ENCODE data around the gene LRRN2. TPM values are rescaled to one million over a fixed set of nuclear protein-coding genes. Genes with fewer than 3 reads are reported as not detected.

LRRN2 gene
- total and polyA plus RNA-seq, 9 of the 15 experiments (the other 6 are each of a cell fraction or from before 2014, with no cell fraction given): 0.05 TPM; not detected in 8

GRCh38 chr1:204684571-204685235 lies 835 bp downstream of the LRRN2 start:
- Histone ChIP-seq H3K4me2 (ENCODE audit: insufficient read depth, low read length) (no peak overlapping the region), H2AFZ (ENCODE audit: low read depth, low read length) (no peak overlapping the region), H3K9me1 (ENCODE audit: control insufficient read depth, insufficient read depth, low read length) (no peaks in the 10 kb centered on the region), H3K36me3 (ENCODE audit: control insufficient read depth, insufficient read depth, low read length) (no peaks in the 10 kb centered on the region), H3K27me3 (ENCODE audit: control insufficient read depth in 2 of 2, insufficient read depth in 2 of 2, low read length in 2 of 2) (no peaks in the 10 kb centered on the region), H3K9me3 (replicated peaks; ENCODE audit: control insufficient read depth, insufficient read depth, low read depth, low read length) (no peaks in the 10 kb centered on the region), H3K9ac (ENCODE audit: insufficient read depth in 1 of 2, low read depth in 2 of 2, low read length in 2 of 2) (peak overlapping the region in 1 of 2 experiments; percentile 6; a peak in 1 of 4 replicates), H4K20me1 (replicated peaks; ENCODE audit: control insufficient read depth, insufficient read depth, low read length) (no peaks in the 10 kb centered on the region), H3K4me1 (replicated peaks in 1 of 2; ENCODE audit: control insufficient read depth in 2 of 2, insufficient read depth in 2 of 2, low read length in 2 of 2) (peaks cover 8 to 16% of the 10 kb centered on the region in 2 experiments; a peak in 4 of 5 replicates), H3K79me2 (ENCODE audit: control insufficient read depth, insufficient read depth, low read length) (no peaks in the 10 kb centered on the region), H3K4me3 (no peak overlapping the region), H3K27ac (ENCODE audit: extremely low read depth, low read depth, low read length) (no peak overlapping the region)
- BruUV-seq (replicated peaks): no TSS peak
- POLR2A ChIA-PET: interaction anchor here (0.6 kb wide), 1 partner anchor 42 kb away, joined by 3 read pairs; no protein-coding TSS in a partner anchor
- DNase-seq (ENCODE audit: extremely low read depth in 1 of 4, low spot score in 3 of 4) (peak in 2 of 4 experiments; percentile 56 to 58), ATAC-seq (peak; percentile 38; the same call in 2 of the 3 replicates), FAIRE-seq (no peak)
- in situ Hi-C loops (cut with MboI) (no loop called here), intact Hi-C loops (cut with micrococcal nuclease) (no loop called here)
- TF ChIP-seq POLR2AphosphoS2 (IDR thresholded peaks at IDR 0.05; ENCODE audit: low read length): no peak
- no peak for TF ChIP-seq ZNF695 (CRISPR knock-in tag; IDR thresholded peaks at IDR 0.05)
- peak; percentile 95 for TF ChIP-seq ZBTB33 (CRISPR knock-in tag; IDR thresholded peaks at IDR 0.05)
- TF ChIP-seq, protein P1, sequence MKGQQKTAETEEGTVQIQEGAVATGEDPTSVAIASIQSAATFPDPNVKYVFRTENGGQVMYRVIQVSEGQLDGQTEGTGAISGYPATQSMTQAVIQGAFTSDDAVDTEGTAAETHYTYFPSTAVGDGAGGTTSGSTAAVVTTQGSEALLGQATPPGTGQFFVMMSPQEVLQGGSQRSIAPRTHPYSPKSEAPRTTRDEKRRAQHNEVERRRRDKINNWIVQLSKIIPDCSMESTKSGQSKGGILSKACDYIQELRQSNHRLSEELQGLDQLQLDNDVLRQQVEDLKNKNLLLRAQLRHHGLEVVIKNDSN (CRISPR knock-in tag; IDR thresholded peaks at IDR 0.05): 0 out of 2 replicates have a peak, but pooled peaks have one; percentile 22
- TF ChIP-seq, protein P2, sequence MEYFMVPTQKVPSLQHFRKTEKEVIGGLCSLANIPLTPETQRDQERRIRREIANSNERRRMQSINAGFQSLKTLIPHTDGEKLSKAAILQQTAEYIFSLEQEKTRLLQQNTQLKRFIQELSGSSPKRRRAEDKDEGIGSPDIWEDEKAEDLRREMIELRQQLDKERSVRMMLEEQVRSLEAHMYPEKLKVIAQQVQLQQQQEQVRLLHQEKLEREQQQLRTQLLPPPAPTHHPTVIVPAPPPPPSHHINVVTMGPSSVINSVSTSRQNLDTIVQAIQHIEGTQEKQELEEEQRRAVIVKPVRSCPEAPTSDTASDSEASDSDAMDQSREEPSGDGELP (CRISPR knock-in tag; IDR thresholded peaks at IDR 0.05; ENCODE audit: borderline replicate concordance): no peak
- 70% methylated on average over 37 of the region's 42 CpGs for WGBS (ENCODE audit: insufficient coverage, low coverage, missing lambda C conversion rate)
- CTCF ChIA-PET (ENCODE audit: low intra/inter-chr PET ratio): no interaction called here

Data from K562 (cell line).